ENCODE results near the gene SLC27A6.
"Not testable (repeated sequence)": the region's sequence is repeated elsewhere in the genome, so short reads cannot be mapped to it uniquely, and the experiment has no call there.

SLC27A6 gene

GRCh38 chr5:129001841-129002526 is 36.7 kb downstream of the SLC27A6 start:
- DNase-seq, result no peak

- no peak for DNase-seq
Measured at GRCh38 chr5:129002527-129002842, 37.2 kb downstream of the SLC27A6 start.

- DNase-seq, result no peak
Measured at GRCh38 chr5:129003232-129003631, 37.9 kb downstream of the SLC27A6 start.

DNA sequence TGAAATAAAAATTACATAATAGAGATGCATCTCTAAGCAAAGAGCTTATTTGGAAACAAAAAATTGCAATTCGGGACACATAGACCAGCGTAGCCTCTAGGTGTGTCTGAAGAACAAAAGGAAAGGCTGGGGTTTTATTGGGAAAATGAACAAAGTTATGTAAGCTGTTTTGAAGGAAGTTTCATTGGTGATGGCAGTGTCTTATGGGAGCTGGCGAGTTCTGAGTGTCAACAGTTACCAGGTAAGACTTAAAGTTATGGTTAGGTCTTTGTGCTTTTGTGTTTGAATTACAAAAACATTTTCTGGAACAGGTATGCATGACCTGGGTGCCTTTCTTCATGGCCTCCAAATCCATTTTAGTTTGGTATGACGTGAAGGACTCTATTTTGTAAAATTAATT is 48.9 kb downstream of the SLC27A6 start:
- no peak for DNase-seq

- DNase-seq, result no peak
Measured at GRCh38 chr5:129018837-129019236, 53.5 kb downstream of the SLC27A6 start.

DNA sequence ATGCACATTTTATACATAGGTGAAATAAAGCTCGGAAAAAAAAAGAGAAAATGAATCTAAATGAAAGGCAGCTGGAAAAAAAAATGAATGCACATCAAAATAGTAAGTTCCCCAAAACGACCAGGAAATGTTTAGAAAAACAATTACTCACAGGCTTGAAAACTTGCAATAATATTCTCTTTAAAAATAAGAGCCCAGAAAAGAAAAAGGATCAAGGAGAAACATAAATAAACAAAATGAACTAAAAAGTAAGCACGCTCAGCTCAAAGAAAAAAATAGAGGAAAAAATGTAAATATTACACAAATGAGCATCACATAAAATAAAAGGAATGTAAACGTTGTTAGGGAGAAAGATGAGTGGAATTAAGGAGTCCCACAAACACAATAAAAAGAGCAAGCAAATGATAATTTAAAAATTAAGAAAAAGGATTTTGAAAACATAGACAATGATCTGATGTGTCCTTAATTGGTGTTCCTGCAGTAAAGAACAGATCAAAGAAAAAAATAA is 54.2 kb downstream of the SLC27A6 start:
- DNase-seq, result no peak

DNA sequence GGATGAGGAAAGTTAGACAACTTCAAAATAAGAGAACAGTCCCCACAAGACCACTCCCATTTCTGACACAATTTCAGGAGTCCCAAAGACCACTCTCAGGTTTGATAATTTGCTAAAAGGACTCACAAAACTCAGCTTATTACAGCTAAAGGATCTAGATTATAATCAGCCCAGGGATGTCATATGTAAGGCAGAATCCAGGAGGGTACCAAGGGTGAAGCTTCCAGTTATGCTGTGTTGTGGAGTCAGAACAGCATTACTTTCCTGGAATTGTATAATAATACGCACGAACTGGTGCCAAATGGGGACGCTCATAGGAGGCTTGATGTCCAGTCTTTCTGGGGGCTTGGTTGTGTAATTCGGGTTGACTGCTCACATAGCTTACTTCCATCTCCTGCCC is 55.4 kb downstream of the SLC27A6 start:
- DNase-seq, result no peak

GRCh38 chr5:129021744-129022143 is 56.5 kb downstream of the SLC27A6 start:
- no peak for DNase-seq

- DNase-seq, result no peak
Measured at GRCh38 chr5:129022599-129022998, 57.3 kb downstream of the SLC27A6 start.

- DNase-seq, result no peak
Measured at GRCh38 chr5:129027260-129027659, 62.0 kb downstream of the SLC27A6 start.

DNA sequence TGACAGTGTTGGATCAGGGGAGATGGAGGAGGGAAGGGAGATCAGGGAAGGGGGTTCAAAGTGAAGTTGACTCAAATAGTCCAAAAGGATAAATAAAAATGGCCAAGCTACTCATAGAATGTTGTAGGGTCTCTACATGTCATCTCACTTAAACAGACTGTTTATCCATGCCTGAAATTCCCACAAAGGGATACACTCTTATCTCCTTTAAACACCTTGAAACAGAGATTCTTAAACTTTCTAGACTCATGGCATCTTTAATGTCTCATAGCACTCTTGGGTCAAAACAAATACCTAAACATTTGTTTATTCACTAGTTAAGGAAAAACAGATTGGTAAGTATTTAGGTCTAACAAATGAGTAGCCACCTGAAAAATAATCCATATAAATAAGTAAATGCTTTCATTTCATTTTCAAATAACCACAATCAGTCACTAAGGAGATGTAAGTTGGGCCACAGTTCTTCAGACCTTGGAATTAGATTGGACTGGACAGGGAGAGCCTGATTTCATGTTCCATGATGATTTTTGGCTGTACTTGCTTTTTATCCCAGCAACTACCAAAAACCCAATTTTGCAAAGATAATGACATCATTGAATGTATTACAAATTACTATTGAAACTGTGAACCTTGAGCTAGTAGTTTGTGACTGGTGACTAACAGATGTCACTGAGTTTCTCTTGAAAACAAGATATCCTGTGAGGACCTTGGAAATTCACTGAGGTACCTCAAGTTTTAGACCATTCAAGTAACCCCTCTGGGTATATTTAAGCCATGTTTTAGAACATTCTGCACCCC is 66.8 kb downstream of the SLC27A6 start:
- DNase-seq, result no peak

- not testable (repeated sequence) for DNase-seq
Measured at GRCh38 chr5:129036257-129036656, 71.0 kb downstream of the SLC27A6 start.

- no peak for DNase-seq
Measured at GRCh38 chr5:129041196-129041881, 76.1 kb downstream of the SLC27A6 start.

GRCh38 chr5:129042306-129042705 is 77.0 kb downstream of the SLC27A6 start:
- DNase-seq, result no peak

GRCh38 chr5:129043894-129044293 is 78.6 kb downstream of the SLC27A6 start:
- DNase-seq, result no peak

DNA sequence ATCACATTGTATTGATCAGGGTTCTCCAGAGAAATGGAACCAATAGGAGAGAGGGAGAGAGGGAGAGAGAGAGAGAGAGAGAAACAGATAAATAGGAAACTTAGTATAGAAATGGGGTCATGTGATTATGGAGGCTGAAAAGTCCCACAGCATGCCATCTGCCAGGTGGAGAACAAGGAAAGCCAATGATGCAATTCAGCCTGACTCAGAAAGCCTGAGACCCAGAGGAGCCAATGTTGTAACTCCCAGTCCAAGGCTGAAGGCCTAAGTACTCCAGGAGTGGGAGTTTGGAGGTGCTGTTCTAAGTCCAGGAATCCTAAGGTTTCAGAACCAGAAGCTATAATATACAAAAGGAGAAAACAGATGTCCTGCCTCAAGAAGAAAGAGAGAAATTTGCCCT is 80.9 kb downstream of the SLC27A6 start:
- DNase-seq, result no peak

- DNase-seq, result no peak
Measured at GRCh38 chr5:129048509-129048908, 83.2 kb downstream of the SLC27A6 start.

DNA sequence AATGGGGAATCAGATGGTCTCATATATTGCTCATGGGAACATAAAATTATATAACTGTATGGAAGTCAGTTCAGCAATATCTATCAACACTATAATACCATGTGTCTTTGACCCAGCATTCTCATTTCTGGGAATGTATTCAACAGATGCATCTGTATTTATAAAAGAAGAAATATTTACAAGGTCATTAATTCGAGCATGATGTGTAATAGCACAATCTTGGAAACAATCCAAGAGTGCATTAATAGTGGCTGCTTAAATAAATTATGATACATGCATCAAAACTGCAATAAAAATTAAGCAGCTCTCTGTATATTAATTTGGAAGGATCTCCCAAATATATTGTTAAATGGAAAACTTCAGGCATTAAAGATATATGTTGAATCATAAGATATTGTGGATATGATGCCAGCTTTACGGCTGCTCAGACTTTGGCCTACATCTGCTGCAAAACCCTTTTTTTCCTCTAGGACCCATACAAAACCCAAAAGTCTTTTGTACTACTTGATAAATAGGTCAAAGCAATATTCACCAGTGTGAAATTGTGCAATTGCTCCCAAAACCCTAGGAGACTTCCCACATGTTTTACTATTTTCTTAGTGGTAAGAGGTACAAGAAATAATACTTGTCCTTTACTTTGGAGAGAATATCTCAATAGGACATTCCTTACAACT is 84.0 kb downstream of the SLC27A6 start:
- DNase-seq, result no peak

GRCh38 chr5:129051283-129051682 is 86.0 kb downstream of the SLC27A6 start:
- DNase-seq, result no peak

- no peak for DNase-seq
Measured at GRCh38 chr5:129053438-129053837, 88.2 kb downstream of the SLC27A6 start.

DNA sequence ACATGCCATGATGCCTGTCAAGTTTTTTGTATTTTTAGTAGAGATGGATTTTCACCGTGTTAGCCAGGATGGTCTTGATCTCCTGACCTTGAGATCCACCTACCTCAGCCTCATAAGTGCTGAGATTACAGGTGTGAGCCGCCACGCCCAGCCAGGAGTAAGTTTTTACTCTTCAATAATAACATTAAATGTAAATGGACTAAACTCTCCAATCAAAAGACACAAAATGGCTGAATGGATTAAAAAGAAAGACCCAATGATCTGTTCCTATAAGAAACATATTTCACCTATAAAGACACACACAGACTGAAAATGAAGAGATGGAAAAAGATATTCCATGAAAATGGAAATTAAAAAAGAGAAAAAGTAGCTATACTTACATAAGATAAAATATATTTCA is 92.0 kb downstream of the SLC27A6 start:
- DNase-seq, result no peak

DNA sequence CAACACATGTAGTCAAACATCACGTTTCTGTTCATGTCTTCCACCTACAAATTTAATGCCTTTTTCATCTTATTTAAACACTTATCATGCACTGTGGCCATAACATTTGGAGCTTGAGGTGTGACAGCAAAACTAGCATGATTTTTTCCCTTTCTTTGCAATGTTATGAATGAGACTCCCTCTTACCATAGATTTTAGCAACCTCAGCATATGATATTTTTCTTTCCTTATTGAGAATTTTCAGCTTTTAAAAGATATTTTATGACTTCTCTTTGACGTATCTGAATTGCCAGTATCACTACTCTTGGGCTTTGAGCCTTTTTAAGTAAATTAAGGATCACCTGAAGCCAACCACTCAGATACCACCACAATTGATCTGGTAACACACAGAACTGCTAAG is 96.6 kb downstream of the SLC27A6 start:
- DNase-seq, result no peak

GRCh38 chr5:129063483-129064113 is 98.3 kb downstream of the SLC27A6 start:
- no peak for DNase-seq

All from inflammatory macrophage treated with lipopolysaccharide for 1 hour (primary cell).